ENCODE results near the gene DDAH2.

Gene DDAH2

DNA sequence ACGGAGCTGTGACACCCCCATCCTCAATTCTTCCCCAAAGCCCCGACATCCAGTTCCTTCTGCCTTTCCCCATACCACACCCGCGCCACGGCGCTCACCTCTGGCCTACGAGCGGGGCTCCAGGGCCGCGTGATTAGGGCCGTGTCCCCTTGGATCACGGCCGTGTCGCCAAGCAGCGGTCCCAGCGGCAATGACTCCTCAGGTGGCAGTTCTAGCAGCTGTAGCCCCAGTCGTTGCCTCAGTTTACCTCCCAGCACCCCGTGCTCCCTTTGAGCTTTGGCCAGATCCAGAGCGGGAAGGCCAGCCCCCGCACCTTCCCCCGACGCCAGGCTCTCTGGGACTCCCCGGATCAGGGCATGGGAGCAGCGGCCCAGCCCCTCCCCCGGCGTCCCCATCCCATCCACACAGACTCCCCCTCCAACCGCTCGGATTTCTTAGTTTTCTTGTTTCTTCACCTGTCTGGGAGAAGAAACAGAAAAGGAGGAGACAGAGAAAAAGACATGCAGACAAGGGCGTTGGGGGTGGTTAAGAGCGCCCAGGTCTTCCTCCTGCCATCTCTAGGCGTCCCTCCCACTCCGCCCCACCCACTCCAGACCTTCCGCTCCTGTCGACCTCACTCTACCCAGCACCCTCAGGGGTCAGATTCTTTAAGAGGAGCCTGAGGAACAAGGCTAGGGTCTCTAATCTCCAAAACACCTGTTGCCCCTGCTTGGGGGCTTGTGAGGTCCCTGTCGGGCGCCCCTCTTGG, at the start of gene DDAH2:
TSS of gene DDAH2 (minus strand) at position 533 of the 748 bp plus-strand sequence. CDS start at position 395, 138 bp downstream.
- DNase-seq: no peak

DNA sequence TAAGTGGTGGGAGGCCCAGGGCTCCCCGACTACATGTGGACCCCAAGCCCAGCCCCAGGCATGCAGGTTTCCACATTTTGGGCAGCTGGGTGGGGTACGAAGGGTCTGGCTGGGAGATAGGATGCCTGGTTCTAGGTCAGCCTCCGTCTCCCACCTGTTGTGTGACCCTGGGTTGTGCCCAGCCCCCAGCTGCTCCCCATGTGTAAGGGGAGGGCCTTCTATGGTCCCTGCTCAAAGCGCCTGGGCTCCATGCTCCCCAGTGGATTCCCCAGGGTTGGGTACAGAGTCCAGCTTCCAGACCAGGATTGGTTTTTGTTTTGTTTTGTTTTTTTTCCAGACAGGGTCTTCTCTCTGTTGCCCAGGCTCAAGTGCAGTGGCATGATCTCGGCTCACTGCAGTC, 49.1 kb upstream of the DDAH2 start:
- DNase-seq: no peak

DNA sequence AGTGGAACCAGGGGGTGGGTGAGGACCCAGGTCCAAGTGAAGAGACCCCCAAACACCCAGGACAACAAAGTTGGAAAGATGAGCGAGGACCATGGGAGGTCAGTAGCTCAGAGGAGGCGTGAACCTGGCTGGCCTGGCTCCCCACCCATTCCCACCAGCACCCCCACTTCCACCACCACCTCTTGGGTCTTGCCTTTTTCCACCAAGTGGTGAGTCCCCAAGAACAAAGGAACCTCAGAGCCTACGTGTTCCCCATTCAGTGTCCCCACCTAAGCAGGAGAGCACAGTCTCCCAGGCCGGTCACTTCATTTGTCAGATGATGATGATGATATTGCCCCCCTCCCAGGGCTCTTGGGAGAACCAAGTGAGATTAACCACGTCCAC, 48.6 kb upstream of the DDAH2 start:
- no peak for DNase-seq

- DNase-seq: peak; percentile 79 to 85
These were observed 48.0 kb upstream of the DDAH2 start, which contains the start of gene VWA7 for GRCh38 chr6:31776989-31777666. TSS of gene VWA7 (minus strand) at chr6:31777328. CDS start at chr6:31776779, 549 bp downstream.

GRCh38 chr6:31776485-31776988, 47.4 kb upstream of the DDAH2 start:
- DNase-seq: no peak

GRCh38 chr6:31775633-31776484, 46.8 kb upstream of the DDAH2 start:
- no peak for DNase-seq

- DNase-seq: no peak
These were observed 46.1 kb upstream of the DDAH2 start for GRCh38 chr6:31775184-31775583.

DNA sequence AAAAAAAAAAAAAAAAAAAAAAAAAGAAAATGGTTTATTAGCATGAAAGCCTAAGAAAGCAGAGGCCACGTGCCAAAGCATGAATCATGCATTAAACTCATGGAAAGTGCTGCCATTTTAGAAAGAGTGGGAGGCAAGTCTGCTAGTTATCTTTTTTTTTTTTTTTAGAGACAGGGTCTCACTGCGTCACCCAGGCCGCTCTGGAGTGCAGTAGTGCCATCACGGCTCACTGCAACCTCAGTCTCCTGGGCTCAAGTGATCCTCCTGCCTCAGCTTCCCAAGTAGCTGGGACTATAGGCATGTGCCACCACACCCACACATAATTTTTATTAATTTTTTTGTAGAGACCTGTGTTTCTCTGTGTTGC, 42.9 kb upstream of the DDAH2 start:
- DNase-seq: no peak

DNA sequence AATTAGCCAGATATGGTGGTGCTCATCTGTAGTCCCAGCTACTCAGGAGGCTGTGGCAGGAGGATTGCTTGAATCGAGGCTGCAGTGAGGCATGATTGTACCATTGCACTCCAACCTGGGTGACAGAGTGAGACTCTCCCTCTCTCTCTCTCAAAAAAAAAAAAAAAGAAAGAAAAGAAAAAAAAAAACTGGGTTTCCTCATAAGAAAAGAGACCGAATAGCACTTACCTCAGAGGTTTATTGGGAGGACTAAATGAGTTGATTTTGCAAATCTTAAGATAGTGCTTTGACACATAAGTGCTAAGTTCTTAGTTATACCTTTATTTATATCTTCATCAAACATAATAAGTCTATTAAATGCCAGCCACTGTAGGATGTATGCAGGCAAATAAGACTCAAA, 41.8 kb upstream of the DDAH2 start:
- DNase-seq: no peak

GRCh38 chr6:31769684-31770371, 40.7 kb upstream of the DDAH2 start:
- DNase-seq: peak; percentile 83 to 84

DNA sequence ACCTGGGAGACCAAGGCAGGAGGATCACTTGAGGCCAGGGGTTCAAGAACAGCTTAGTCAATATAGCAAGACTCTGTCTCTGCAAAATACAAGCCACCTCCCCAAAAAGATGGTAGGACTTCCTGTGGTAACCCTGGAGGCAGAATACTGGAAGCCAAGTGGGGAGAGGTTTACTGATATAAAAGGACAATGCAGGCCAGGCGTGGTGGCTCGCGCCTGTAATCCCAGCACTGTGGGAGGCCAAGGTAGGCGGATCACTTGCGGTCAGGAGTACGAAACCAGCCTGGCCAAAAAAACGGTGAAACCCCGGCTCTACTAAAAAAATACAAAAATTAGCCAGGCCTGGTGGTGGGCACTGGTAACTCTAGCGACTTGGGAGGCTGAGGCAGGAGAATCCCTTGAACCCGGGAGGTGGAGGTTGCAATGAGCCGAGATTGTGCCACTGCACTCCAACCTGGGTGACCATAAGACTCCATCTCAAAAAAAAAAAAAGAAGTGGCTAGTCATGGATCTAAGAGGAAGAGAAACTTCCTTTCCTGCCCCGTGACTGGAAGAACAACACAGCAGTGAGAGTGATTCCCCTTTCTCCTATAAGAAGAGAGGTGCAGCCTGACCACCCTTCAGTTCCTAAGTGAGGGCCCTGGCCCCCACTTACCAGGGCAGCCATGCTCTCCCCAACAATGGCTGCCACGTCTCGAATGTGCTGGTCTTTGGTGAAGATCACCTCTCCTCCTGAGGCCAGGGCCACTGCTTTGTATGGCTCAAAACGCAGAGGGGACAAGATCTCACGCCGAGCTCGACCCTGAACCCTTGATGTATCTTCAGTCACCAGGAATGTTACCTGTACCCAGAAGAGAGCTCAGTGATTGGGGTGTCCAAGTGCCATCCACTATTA, 39.5 kb upstream of the DDAH2 start:
- no peak for DNase-seq

GRCh38 chr6:31767096-31767645, 38.1 kb upstream of the DDAH2 start:
- DNase-seq: no peak

DNA sequence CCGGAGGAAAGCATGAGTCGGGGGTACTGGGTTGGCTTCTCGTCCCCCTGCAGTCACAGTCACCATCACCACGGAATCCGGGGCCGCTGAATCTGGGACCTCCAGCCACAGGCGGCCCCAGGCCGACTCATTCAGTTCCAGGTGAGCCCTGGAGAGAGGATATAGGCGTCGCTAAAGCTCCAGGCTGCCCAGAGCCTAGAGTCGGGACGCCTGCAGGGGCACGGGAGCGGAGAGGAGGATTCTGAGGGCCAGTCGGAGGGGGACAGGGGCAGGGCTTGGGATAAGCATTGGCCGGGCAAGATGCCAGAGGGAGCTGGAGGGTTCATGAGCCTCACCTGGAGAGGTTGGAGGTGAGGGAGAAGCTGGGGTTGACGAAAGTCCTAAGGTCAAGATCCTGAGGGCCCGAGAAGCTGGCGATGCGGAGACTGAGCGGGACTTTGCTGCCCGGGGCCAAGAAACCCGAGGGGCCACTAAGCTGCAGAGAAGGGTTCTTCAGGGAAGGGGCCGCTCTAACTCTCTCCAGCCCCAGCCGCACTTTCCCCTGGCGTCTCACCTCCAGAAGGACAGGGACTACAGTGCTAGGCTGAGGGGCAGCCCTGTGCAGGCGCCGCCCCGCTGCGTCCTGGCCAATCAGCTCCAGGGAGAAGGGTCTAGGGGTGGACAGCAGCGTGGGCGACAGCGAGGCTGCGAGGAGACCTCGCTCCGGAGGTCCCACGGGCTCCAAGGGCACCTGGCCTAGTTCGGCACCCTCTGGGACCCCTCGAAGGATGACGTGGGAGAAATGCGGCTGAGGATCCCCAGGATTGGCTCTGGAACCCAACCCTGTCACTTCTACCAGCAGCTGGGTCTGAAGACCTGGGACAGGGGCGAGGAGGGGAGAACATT, 37.1 kb upstream of the DDAH2 start:
- no peak for DNase-seq

DNA sequence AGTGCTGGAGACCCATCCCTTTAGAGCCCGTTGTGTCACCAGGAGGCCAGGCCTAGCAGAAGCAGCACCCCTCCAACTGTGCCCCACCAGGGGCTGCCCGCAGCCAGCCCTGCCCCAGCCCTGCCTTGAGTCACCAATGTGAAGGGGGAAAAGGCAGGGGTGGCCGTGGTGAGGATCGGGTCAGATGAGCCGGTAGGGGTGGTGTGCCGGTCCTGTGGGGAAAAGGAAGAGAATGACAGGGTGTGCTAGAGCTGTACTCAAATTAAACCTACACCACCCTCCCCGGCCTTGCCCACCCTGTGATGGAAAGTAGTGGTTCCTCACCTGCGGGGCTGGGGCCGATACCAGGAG, 36.4 kb upstream of the DDAH2 start:
- no peak for DNase-seq

- no peak for DNase-seq
These were observed 35.1 kb upstream of the DDAH2 start for GRCh38 chr6:31764198-31764597.

GRCh38 chr6:31763619-31763940, 34.5 kb upstream of the DDAH2 start:
- no peak for DNase-seq

GRCh38 chr6:31762878-31763618, 33.9 kb upstream of the DDAH2 start:
- DNase-seq: no peak

GRCh38 chr6:31762356-31762755, 33.3 kb upstream of the DDAH2 start, which contains the start of gene SAPCD1:
TSS of gene SAPCD1 (plus strand) at chr6:31762656. CDS start at chr6:31763055, 399 bp downstream.
- no peak for DNase-seq

- no peak for DNase-seq
These were observed 32.2 kb upstream of the DDAH2 start for GRCh38 chr6:31761343-31761742.

GRCh38 chr6:31760790-31761189, 31.7 kb upstream of the DDAH2 start:
- DNase-seq: no peak

Measured in CD4-positive, alpha-beta T cell treated with Interleukin-1 beta for 1 hour (primary cell).